ENCODE results near the gene TRIM9. TPM values are rescaled to one million over a fixed set of nuclear protein-coding genes. Genes with fewer than 3 reads are reported as not detected.

TRIM9 gene
- total RNA-seq, 1 donor from 2014 or later: 0.47 TPM

- no peak overlapping the region for H3K27ac Mint-ChIP-seq
- peaks cover 9% of the 10 kb centered on the region for H3K27me3 Mint-ChIP-seq
- no peak for DNase-seq
- no peaks in the 10 kb centered on the region for H3K36me3 Mint-ChIP-seq (ENCODE audit: low read depth)
- no peak overlapping the region for H3K4me3 Mint-ChIP-seq
- no peaks in the 10 kb centered on the region for H3K4me1 Mint-ChIP-seq
- intact Hi-C loops (cut with micrococcal nuclease): no loop called here
- no peaks in the 10 kb centered on the region for H3K9me3 Mint-ChIP-seq
Measured at GRCh38 chr14:51082349-51082748, 12.6 kb downstream of the TRIM9 start.

- peaks cover 9% of the 10 kb centered on the region for H3K27me3 Mint-ChIP-seq
- H3K36me3 Mint-ChIP-seq (ENCODE audit: low read depth): no peaks in the 10 kb centered on the region
- H3K4me3 Mint-ChIP-seq: no peak overlapping the region
- no peaks in the 10 kb centered on the region for H3K9me3 Mint-ChIP-seq
- no peaks in the 10 kb centered on the region for H3K4me1 Mint-ChIP-seq
- intact Hi-C loops (cut with micrococcal nuclease): no loop called here
- H3K27ac Mint-ChIP-seq: no peak overlapping the region
- no peak for DNase-seq
Measured at GRCh38 chr14:51081712-51082111, 13.2 kb downstream of the TRIM9 start.

GRCh38 chr14:51081209-51081608 is 13.7 kb downstream of the TRIM9 start:
- intact Hi-C loops (cut with micrococcal nuclease): no loop called here

DNA sequence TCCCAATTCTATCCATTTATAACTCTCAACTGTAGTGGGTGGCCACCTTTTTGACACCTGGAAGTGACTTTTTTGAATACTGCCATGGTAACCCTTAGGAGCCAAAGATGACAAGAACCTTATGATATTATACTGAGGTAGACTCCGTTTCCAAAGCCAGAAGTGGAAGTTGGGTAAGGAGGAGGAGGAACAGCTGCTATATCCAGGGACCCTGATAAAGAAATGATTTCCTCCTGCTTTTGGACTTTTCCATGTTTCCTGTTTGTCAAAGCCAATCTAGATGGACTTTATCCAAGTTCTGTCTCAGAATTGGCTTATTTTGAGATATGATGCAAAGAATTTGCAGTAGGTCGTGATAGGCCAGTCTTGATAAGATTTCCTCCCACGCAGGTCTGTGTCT is 14.3 kb downstream of the TRIM9 start:
- H3K27ac Mint-ChIP-seq: no peak overlapping the region
- intact Hi-C loops (cut with micrococcal nuclease): no loop called here

More at GRCh38 chr14:51081209-51081608, 13.7 kb downstream of the TRIM9 start:
- Mint-ChIP-seq H3K9me3 (no peaks in the 10 kb centered on the region), H3K27ac (no peak overlapping the region), H3K27me3 (peaks cover 6% of the 10 kb centered on the region), H3K36me3 (ENCODE audit: low read depth) (no peaks in the 10 kb centered on the region), H3K4me3 (no peak overlapping the region), H3K4me1 (no peaks in the 10 kb centered on the region)
- DNase-seq: no peak

GRCh38 chr14:51079489-51079888 is 15.4 kb downstream of the TRIM9 start:
- DNase-seq: no peak
- intact Hi-C loops (cut with micrococcal nuclease): no loop called here
- no peaks in the 10 kb centered on the region for H3K4me1 Mint-ChIP-seq
- no peak overlapping the region for H3K4me3 Mint-ChIP-seq
- no peaks in the 10 kb centered on the region for H3K36me3 Mint-ChIP-seq (ENCODE audit: low read depth)
- H3K27ac Mint-ChIP-seq: no peak overlapping the region
- no peaks in the 10 kb centered on the region for H3K9me3 Mint-ChIP-seq
- peaks cover 6% of the 10 kb centered on the region for H3K27me3 Mint-ChIP-seq

More for the DNA sequence above, 14.3 kb downstream of the TRIM9 start:
- no peak for DNase-seq
- Mint-ChIP-seq H3K4me1 (no peaks in the 10 kb centered on the region), H3K4me3 (no peak overlapping the region), H3K27me3 (peaks cover 6% of the 10 kb centered on the region), H3K9me3 (no peaks in the 10 kb centered on the region), H3K36me3 (ENCODE audit: low read depth) (no peaks in the 10 kb centered on the region)

DNA sequence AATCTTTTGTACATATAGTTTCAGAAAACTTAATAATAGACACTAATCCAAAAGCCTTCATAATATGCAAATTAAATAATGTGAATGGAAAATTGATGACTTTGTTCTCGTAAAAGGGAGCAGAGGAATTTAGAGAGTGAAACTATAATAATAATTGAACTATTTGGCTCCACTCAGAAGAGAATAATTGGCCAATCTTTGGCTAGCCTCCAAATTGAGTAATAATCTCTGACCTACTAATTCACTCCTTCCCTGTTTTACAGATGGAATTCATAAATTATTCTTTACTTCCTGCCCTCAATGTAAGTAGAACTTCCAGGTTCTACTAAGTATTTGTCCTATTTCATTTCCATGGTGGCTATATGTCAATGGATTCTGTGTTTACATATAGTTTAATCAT is 15.8 kb downstream of the TRIM9 start:
- H3K27me3 Mint-ChIP-seq: peaks cover 6% of the 10 kb centered on the region

GRCh38 chr14:51074701-51075385 is 20.1 kb downstream of the TRIM9 start:
- no peak for DNase-seq
- intact Hi-C loops (cut with micrococcal nuclease): no loop called here
- Mint-ChIP-seq H3K9me3 (no peaks in the 10 kb centered on the region), H3K36me3 (ENCODE audit: low read depth) (no peaks in the 10 kb centered on the region), H3K4me3 (no peak overlapping the region), H3K27me3 (peaks cover 6% of the 10 kb centered on the region), H3K27ac (no peak overlapping the region), H3K4me1 (no peaks in the 10 kb centered on the region)

More for the DNA sequence above, 15.8 kb downstream of the TRIM9 start:
- Mint-ChIP-seq H3K36me3 (ENCODE audit: low read depth) (no peaks in the 10 kb centered on the region), H3K27ac (no peak overlapping the region), H3K4me3 (no peak overlapping the region), H3K9me3 (no peaks in the 10 kb centered on the region), H3K4me1 (no peaks in the 10 kb centered on the region)
- DNase-seq: no peak
- intact Hi-C loops (cut with micrococcal nuclease): no loop called here

DNA sequence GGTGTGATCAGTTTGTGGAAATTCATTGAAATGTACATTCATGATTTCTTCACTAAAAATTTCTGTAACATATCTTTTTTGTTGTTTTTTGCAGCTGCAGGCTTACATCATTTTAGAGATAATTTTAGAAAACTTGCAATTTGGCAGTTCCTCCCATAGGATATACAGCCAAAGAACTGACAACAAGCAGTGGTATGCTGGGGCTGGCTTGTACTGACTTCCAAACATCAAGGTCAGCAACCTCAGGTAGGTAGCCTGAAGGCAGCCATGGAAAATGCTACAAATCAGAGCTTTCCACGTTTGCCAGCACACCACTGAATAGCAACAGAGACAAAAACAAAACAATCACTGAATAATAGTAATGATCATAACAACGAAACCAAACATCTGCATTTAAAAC is 21.2 kb downstream of the TRIM9 start:
- Mint-ChIP-seq H3K36me3 (ENCODE audit: low read depth) (no peaks in the 10 kb centered on the region), H3K9me3 (no peaks in the 10 kb centered on the region), H3K27me3 (peaks cover 3% of the 10 kb centered on the region), H3K27ac (no peak overlapping the region), H3K4me1 (no peaks in the 10 kb centered on the region), H3K4me3 (no peak overlapping the region)
- intact Hi-C loops (cut with micrococcal nuclease): no loop called here
- no peak for DNase-seq

- Mint-ChIP-seq H3K4me1 (no peaks in the 10 kb centered on the region), H3K9me3 (no peaks in the 10 kb centered on the region), H3K36me3 (ENCODE audit: low read depth) (no peaks in the 10 kb centered on the region), H3K27me3 (peaks cover 3% of the 10 kb centered on the region), H3K4me3 (no peak overlapping the region), H3K27ac (no peak overlapping the region)
- no peak for DNase-seq
- intact Hi-C loops (cut with micrococcal nuclease): no loop called here
Measured at GRCh38 chr14:51072976-51073375, 21.9 kb downstream of the TRIM9 start.

GRCh38 chr14:51071857-51072256 is 23.0 kb downstream of the TRIM9 start:
- intact Hi-C loops (cut with micrococcal nuclease): no loop called here

DNA sequence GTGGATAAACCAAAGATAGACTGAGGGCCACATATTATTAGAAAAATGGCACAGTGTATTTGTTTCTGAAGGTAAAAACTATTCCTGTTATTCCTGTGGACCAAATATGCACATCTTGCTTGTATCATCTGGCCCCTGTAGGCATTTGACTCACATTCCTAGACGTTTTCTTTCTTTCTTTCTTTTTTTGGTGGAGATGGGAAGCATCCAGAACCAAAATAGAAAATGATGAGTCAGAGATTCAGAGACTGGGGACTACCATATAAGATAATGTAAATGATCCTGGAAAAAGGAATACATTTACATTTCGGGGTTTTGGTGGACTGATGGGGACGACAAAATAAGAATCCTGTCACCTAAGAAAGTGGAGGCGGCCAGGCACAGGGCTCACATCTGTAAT is 24.2 kb downstream of the TRIM9 start:
- intact Hi-C loops (cut with micrococcal nuclease): no loop called here
- Mint-ChIP-seq H3K4me1 (no peaks in the 10 kb centered on the region), H3K36me3 (ENCODE audit: low read depth) (no peaks in the 10 kb centered on the region), H3K9me3 (no peaks in the 10 kb centered on the region), H3K4me3 (no peak overlapping the region), H3K27me3 (peaks cover 6% of the 10 kb centered on the region), H3K27ac (no peak overlapping the region)
- no peak for DNase-seq

More at GRCh38 chr14:51071857-51072256, 23.0 kb downstream of the TRIM9 start:
- no peak overlapping the region for H3K4me3 Mint-ChIP-seq
- DNase-seq: no peak
- no peaks in the 10 kb centered on the region for H3K36me3 Mint-ChIP-seq (ENCODE audit: low read depth)
- H3K4me1 Mint-ChIP-seq: no peaks in the 10 kb centered on the region
- H3K27ac Mint-ChIP-seq: no peak overlapping the region
- no peaks in the 10 kb centered on the region for H3K9me3 Mint-ChIP-seq
- peaks cover 6% of the 10 kb centered on the region for H3K27me3 Mint-ChIP-seq

DNA sequence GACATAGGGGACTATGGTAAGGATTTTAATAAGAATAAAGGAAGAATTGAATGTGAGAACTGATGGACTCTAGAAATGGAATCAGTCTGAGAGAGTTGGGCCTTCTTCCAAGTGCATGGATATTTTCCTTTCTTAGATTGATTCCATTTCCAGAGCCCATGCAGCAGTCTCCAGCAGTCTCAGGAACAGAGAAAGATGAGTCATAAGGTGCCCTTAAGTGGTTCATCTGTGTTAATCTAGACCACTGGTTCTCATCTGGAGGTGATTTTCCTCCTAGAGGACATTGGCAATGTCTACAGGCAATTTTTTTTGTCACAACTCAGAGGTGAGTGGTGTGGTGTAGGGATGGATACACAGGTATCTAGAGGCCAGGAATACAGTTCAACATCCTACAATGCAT is 25.9 kb downstream of the TRIM9 start:
- no peak for DNase-seq
- H3K27me3 Mint-ChIP-seq: peaks cover 7% of the 10 kb centered on the region
- no peak overlapping the region for H3K27ac Mint-ChIP-seq
- no peaks in the 10 kb centered on the region for H3K36me3 Mint-ChIP-seq (ENCODE audit: low read depth)
- no peaks in the 10 kb centered on the region for H3K9me3 Mint-ChIP-seq
- intact Hi-C loops (cut with micrococcal nuclease): no loop called here
- H3K4me3 Mint-ChIP-seq: no peak overlapping the region
- no peaks in the 10 kb centered on the region for H3K4me1 Mint-ChIP-seq

GRCh38 chr14:51068268-51068667 is 26.6 kb downstream of the TRIM9 start:
- H3K27ac Mint-ChIP-seq: no peak overlapping the region
- DNase-seq: no peak
- H3K27me3 Mint-ChIP-seq: peaks cover 7% of the 10 kb centered on the region
- intact Hi-C loops (cut with micrococcal nuclease): no loop called here
- no peak overlapping the region for H3K4me3 Mint-ChIP-seq
- H3K9me3 Mint-ChIP-seq: no peaks in the 10 kb centered on the region
- no peaks in the 10 kb centered on the region for H3K36me3 Mint-ChIP-seq (ENCODE audit: low read depth)
- H3K4me1 Mint-ChIP-seq: no peaks in the 10 kb centered on the region

GRCh38 chr14:51067295-51067694 is 27.6 kb downstream of the TRIM9 start:
- DNase-seq: no peak
- H3K27me3 Mint-ChIP-seq: peaks cover 6% of the 10 kb centered on the region
- no peaks in the 10 kb centered on the region for H3K36me3 Mint-ChIP-seq (ENCODE audit: low read depth)
- no peaks in the 10 kb centered on the region for H3K4me1 Mint-ChIP-seq
- no peak overlapping the region for H3K4me3 Mint-ChIP-seq
- no peaks in the 10 kb centered on the region for H3K9me3 Mint-ChIP-seq
- H3K27ac Mint-ChIP-seq: no peak overlapping the region
- intact Hi-C loops (cut with micrococcal nuclease): no loop called here

DNA sequence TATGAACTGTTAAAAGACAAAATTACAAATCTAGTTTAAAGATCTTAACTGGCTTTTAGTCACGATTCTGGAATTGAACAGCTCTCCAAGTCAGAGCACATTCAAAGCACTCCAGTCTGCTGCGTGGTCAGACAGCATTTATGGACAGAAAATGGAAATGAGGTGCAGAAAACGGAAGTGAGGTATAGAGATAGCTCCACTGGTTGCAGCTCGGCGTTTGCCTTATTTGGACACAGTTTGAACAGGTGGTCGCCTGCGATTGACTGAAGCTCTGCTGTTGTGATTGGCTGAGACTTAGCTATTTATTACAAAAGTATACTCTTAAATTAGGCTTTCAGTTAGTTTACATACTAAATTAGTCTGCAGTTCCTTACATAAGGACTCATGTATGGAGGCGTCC is 28.3 kb downstream of the TRIM9 start:
- no peak overlapping the region for H3K27ac Mint-ChIP-seq

More for the DNA sequence above, 28.3 kb downstream of the TRIM9 start:
- no peak for DNase-seq
- H3K9me3 Mint-ChIP-seq: no peaks in the 10 kb centered on the region
- no peak overlapping the region for H3K4me3 Mint-ChIP-seq
- no peaks in the 10 kb centered on the region for H3K4me1 Mint-ChIP-seq
- peaks cover 7% of the 10 kb centered on the region for H3K27me3 Mint-ChIP-seq
- intact Hi-C loops (cut with micrococcal nuclease): no loop called here
- no peaks in the 10 kb centered on the region for H3K36me3 Mint-ChIP-seq (ENCODE audit: low read depth)
